Fibroblast of lung (primary cell): ENCODE data around the gene FRS3.

Experiments used
- EZH2 ChIP-seq: IDR thresholded peaks from 2 replicates; pipeline ENCODE4 v1.5.1; 2012; ENCODE audit warnings: low read length, control low read depth, mild to moderate bottlenecking; ENCODE audit errors: missing control alignments
- TF ChIP-seq, protein P1 (sequence below), 2 donors: IDR thresholded peaks in 1 of 2; conservative IDR thresholded peaks in 1 of 2; 1 replicate in 1 of 2; 2 replicates in 1 of 2; pipeline ENCODE4 v1.5.1; 2011 to 2012; ENCODE audit warnings: low read length in 2 of 2, control low read depth in 1 of 2, inconsistent platforms in 1 of 2, low read depth in 1 of 2, mild to moderate bottlenecking in 1 of 2

DNA sequence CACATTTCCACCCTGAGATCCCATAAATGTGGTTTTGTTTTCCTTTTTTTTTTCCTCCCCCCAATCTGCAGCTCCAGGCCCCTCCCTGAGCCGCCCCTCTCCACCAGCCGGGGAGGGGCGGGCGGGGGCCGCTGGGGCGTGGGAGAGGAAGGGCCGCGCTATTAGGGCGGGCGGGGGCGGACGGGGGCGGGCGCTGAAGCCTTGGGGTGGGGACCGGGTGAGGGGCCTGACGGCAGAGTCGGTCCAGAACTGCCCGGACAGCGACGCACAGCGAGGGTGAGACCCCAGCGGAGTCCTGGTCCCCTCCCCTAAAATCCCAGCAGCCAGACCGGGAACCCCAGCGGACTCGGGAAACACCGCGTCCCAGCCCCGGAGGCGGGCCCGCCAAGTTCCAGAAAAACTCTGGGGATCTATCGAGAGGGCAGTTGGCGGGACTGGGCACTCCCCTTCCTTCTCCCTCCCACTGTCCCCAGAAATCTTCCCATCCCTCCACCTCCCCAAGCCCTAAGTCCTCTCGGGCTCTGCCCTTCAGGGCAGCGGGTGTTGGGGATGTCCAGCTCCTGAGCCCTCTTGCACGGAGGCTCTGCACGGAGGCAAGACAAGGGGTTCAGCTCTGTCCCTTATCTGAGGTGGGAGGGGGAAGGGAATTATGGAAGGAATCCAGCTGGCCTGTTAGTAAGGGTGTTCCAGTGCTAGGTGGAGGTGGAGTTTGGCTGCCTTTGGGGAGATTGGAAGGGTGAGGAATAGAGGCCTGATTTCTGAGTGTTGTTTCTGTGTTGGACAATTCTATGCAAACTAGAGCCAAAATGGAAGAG, 1.1 kb upstream of the FRS3 start, which contains the start of gene PRICKLE4:
- TF ChIP-seq, protein P1, sequence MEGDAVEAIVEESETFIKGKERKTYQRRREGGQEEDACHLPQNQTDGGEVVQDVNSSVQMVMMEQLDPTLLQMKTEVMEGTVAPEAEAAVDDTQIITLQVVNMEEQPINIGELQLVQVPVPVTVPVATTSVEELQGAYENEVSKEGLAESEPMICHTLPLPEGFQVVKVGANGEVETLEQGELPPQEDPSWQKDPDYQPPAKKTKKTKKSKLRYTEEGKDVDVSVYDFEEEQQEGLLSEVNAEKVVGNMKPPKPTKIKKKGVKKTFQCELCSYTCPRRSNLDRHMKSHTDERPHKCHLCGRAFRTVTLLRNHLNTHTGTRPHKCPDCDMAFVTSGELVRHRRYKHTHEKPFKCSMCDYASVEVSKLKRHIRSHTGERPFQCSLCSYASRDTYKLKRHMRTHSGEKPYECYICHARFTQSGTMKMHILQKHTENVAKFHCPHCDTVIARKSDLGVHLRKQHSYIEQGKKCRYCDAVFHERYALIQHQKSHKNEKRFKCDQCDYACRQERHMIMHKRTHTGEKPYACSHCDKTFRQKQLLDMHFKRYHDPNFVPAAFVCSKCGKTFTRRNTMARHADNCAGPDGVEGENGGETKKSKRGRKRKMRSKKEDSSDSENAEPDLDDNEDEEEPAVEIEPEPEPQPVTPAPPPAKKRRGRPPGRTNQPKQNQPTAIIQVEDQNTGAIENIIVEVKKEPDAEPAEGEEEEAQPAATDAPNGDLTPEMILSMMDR (conservative IDR thresholded peaks at IDR 0.05 in 1 of 2, IDR thresholded peaks at IDR 0.05 in 1 of 2; ENCODE audit: low read depth in 1 of 2, low read length in 2 of 2) = no peak
- TF ChIP-seq EZH2 = no peak
